ENCODE results near the gene FGA.

DNA sequence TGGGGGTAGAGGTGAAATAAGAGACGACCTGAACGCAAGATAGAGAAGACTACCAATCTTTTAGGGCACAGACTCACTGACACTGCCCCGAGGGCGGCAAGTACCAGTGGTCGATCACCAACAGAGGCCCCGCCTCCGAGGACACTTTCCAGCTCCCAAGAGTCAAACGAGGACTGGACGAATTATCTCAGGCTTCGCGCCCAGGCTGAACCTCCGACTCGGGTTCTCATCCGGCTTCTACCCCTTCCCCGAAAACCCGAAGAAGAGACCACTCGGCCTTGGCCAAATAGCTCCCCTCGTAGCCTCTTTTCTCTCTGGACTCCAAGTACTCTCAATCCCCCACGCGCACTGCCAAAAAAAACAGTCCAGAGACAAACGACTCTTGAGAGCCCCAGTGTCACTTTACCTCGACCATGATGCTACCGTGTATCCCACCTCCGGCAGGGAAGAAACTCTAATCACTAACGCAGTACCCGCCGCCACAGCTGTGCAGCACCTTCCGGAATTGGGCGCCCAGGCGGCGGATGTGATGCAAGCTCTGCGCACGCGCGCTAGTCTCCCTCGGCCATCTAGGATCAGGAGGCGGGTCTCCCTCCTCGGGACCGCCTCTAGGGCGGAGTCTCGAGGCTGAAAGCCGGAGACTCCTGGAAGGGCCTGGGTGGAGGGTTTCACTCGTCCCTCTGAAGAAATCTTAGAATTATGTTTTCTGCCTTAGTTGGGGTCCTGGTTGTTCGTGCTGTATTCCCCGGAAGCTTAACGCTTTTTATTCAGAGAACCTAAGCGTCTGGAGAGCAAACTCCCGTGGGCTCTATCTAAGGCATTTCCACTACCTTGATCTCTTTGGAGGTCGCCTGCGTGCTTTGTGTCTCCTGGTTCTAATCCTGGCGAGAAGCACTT lies 40.4 kb downstream of the FGA start, which contains the start of gene PLRG1:
- TF ChIP-seq, protein P1, sequence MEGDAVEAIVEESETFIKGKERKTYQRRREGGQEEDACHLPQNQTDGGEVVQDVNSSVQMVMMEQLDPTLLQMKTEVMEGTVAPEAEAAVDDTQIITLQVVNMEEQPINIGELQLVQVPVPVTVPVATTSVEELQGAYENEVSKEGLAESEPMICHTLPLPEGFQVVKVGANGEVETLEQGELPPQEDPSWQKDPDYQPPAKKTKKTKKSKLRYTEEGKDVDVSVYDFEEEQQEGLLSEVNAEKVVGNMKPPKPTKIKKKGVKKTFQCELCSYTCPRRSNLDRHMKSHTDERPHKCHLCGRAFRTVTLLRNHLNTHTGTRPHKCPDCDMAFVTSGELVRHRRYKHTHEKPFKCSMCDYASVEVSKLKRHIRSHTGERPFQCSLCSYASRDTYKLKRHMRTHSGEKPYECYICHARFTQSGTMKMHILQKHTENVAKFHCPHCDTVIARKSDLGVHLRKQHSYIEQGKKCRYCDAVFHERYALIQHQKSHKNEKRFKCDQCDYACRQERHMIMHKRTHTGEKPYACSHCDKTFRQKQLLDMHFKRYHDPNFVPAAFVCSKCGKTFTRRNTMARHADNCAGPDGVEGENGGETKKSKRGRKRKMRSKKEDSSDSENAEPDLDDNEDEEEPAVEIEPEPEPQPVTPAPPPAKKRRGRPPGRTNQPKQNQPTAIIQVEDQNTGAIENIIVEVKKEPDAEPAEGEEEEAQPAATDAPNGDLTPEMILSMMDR (IDR thresholded peaks at IDR 0.05 in 2 of 3, conservative IDR thresholded peaks at IDR 0.05 in 1 of 3; ENCODE audit: insufficient read depth in 2 of 3, low read depth in 1 of 3, low read length in 3 of 3): no peak
- TF ChIP-seq TCF7L2 (IDR thresholded peaks at IDR 0.05; ENCODE audit: low read depth, low read length): no peak
- TF ChIP-seq FOSL1 (tag; conservative IDR thresholded peaks at IDR 0.05): no peak
- no peak for TF ChIP-seq NR1H2 (CRISPR knock-in tag; IDR thresholded peaks at IDR 0.05)
- peak; percentile 35; the same call in 1 of the 2 replicates for TF ChIP-seq XRCC5 (IDR thresholded peaks at IDR 0.05; ENCODE audit: low read depth, low read length)
- no peak for TF ChIP-seq EZH2 (IDR thresholded peaks at IDR 0.05; ENCODE audit: borderline replicate concordance, low read depth, low read length)
- no peak for TF ChIP-seq RAD21 (CRISPR knock-in tag; conservative IDR thresholded peaks at IDR 0.05 in 1 of 2, IDR thresholded peaks at IDR 0.05 in 1 of 2)
- no peak for TF ChIP-seq U2AF1 (optimal IDR thresholded peaks at IDR 0.05; ENCODE audit: low read depth, low read length)

Data from K562 (cell line).